HG02970 (cell line): ENCODE measurements around the gene SETBP1.

Source experiments
- ATAC-seq: cut with Tn5 transposase; IDR thresholded peaks from one replicate; pipeline ENCODE4 v1.9.1; 2021; ENCODE audit warnings: mild to moderate bottlenecking, moderate library complexity, moderate number of reproducible peaks; ENCODE audit not compliant: unreplicated experiment, low FRiP score

The SETBP1 gene

GRCh38 chr18:44917216-44918141, 236.8 kb downstream of the SETBP1 start:
- ATAC-seq, result no peak

- no peak for ATAC-seq
These were observed 237.4 kb downstream of the SETBP1 start for GRCh38 chr18:44918142-44918476.

GRCh38 chr18:44920441-44920840, 239.8 kb downstream of the SETBP1 start:
- no peak for ATAC-seq

GRCh38 chr18:44921974-44922373, 241.3 kb downstream of the SETBP1 start:
- ATAC-seq, result no peak

GRCh38 chr18:44922968-44923367, 242.3 kb downstream of the SETBP1 start:
- ATAC-seq, result no peak

- no peak for ATAC-seq
These were observed 244.3 kb downstream of the SETBP1 start for GRCh38 chr18:44924785-44925499.

GRCh38 chr18:44927127-44927849, 246.6 kb downstream of the SETBP1 start:
- ATAC-seq, result no peak

GRCh38 chr18:44934901-44935300, 254.2 kb downstream of the SETBP1 start:
- no peak for ATAC-seq

- no peak for ATAC-seq
These were observed 254.8 kb downstream of the SETBP1 start for GRCh38 chr18:44935455-44935854.

GRCh38 chr18:44936485-44936884, 255.8 kb downstream of the SETBP1 start:
- ATAC-seq, result no peak

GRCh38 chr18:44937960-44938719, 257.5 kb downstream of the SETBP1 start:
- ATAC-seq, result no peak

- ATAC-seq, result no peak
These were observed 258.3 kb downstream of the SETBP1 start for GRCh38 chr18:44938720-44939665.

- no peak for ATAC-seq
These were observed 260.8 kb downstream of the SETBP1 start for GRCh38 chr18:44941516-44941915.

- ATAC-seq, result no peak
These were observed 261.4 kb downstream of the SETBP1 start for GRCh38 chr18:44942073-44942472.

- ATAC-seq, result no peak
These were observed 262.7 kb downstream of the SETBP1 start for GRCh38 chr18:44943311-44943881.

GRCh38 chr18:44944461-44944860, 263.8 kb downstream of the SETBP1 start:
- no peak for ATAC-seq

- ATAC-seq, result no peak
These were observed 265.3 kb downstream of the SETBP1 start for GRCh38 chr18:44945888-44946401.

- no peak for ATAC-seq
These were observed 265.9 kb downstream of the SETBP1 start for GRCh38 chr18:44946529-44947113.
